ENCODE measurements around the gene SLC39A11.

GRCh38 chr17:72794152-72794551 lies 298.3 kb downstream of the SLC39A11 start:
- no peak for TF ChIP-seq POLR2AphosphoS5 (IDR thresholded peaks at IDR 0.05; ENCODE audit: low read depth, low read length)
- TF ChIP-seq POU2F2 (IDR thresholded peaks at IDR 0.05; ENCODE audit: low read depth, low read length) = no peak
- TF ChIP-seq POLR2A (IDR thresholded peaks at IDR 0.05; ENCODE audit: low read depth, low read length) = no peak

All from GM12891 (cell line).